Ovary (tissue), 3 donors: ENCODE results near the gene CACNA2D1.
A peak's percentile ranks its signal among the peaks of the same experiment; 100 is the strongest.

Experiments used
- POLR2A ChIP-seq: fragments of 450-650 bp; IDR thresholded peaks from one replicate; pipeline ENCODE4 v1.6.1; 2017; ENCODE audit warnings: antibody characterized with exemption, mild to moderate bottlenecking, moderate library complexity
- TF ChIP-seq, protein P1 (sequence below), 3 donors: fragments of 450-650 bp in 2 of 3; fragments of 200-600 bp in 1 of 3; IDR thresholded peaks; one replicate each; pipeline versions ENCODE4 v1.5.1 to v1.8.0; 2016 to 2022; ENCODE audit warnings: antibody characterized with exemption in 3 of 3, mild to moderate bottlenecking in 1 of 3
- donor health status: DM: no; HTN: no; CAD: no.

DNA sequence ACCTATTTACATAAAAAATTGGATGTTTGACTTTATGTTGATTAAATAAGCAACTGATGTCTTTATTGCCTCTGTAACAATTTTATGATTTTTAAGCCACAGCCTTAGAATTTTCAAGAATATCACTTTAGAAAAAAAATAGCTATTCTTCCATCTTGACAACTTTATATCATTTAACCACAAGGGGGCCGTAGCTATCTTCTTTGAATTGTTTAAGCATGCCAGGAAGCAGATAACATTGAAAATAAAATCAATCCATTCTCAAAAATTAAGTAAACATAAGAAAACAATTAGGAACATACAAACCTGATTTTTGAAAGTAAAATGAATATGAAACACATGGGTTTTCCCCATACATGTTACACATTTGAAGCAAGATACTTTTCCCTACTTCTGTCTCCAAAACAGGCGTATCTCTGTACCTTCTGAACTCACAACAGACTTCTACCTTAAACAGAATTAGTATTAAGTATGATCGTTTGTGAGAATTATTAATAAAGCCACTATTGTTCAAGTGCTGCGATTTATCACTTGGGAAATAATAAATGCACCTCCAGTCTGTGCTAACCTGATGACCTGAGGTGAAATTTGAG, 209.0 kb downstream of the CACNA2D1 start:
- TF ChIP-seq, protein P1, sequence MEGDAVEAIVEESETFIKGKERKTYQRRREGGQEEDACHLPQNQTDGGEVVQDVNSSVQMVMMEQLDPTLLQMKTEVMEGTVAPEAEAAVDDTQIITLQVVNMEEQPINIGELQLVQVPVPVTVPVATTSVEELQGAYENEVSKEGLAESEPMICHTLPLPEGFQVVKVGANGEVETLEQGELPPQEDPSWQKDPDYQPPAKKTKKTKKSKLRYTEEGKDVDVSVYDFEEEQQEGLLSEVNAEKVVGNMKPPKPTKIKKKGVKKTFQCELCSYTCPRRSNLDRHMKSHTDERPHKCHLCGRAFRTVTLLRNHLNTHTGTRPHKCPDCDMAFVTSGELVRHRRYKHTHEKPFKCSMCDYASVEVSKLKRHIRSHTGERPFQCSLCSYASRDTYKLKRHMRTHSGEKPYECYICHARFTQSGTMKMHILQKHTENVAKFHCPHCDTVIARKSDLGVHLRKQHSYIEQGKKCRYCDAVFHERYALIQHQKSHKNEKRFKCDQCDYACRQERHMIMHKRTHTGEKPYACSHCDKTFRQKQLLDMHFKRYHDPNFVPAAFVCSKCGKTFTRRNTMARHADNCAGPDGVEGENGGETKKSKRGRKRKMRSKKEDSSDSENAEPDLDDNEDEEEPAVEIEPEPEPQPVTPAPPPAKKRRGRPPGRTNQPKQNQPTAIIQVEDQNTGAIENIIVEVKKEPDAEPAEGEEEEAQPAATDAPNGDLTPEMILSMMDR (IDR thresholded peaks at IDR 0.05): peak; percentile 24 to 44 (median 41)
- no peak for TF ChIP-seq POLR2A
